Body of pancreas (tissue), 4 donors: ENCODE results near the gene CIB2. TPM values are rescaled to one million over a fixed set of nuclear protein-coding genes. Genes with fewer than 3 reads are reported as not detected.

Experiments used
- ATAC-seq: fragments of 150-250 bp; one replicate; pipeline ENCODE4 v1.9.1; 2016
- DNase-seq, 4 donors: peaks; one replicate each; pipeline ENCODE4 v3.0.0-alpha.2; 2019
- H3K27ac ChIP-seq, 4 donors: fragments of 200-600 bp; sonication (generic); 1 replicate in 3 of 4; 2 replicates in 1 of 4; pipeline versions ENCODE4 v1.5.1 to v1.6.1; 2016 to 2019; ENCODE audit warnings: mild to moderate bottlenecking in 1 of 4, mixed read lengths in 1 of 4, moderate library complexity in 1 of 4
- H3K27me3 ChIP-seq, 2 donors: fragments of 200-600 bp; sonication (generic); one replicate each; pipeline ENCODE4 v1.6.0; 2016; ENCODE audit warnings: mild to moderate bottlenecking in 1 of 2
- H3K36me3 ChIP-seq, 2 donors: fragments of 200-600 bp; sonication (generic); replicated peaks in 1 of 2; 2 replicates each; pipeline ENCODE4 v1.5.1; 2016; ENCODE audit warnings: low read depth in 2 of 2; ENCODE audit not compliant: insufficient read depth in 1 of 2
- H3K4me1 ChIP-seq: fragments of 200-600 bp; sonication (generic); one replicate; pipeline ENCODE4 v1.6.0; 2016
- H3K4me3 ChIP-seq, 2 donors: fragments of 200-600 bp; sonication (generic); 1 replicate in 1 of 2; 2 replicates in 1 of 2; pipeline ENCODE4 v1.5.1; 2016 to 2019
- H3K9me3 ChIP-seq, 3 donors: fragments of 200-600 bp; sonication (generic); 1 replicate in 2 of 3; 2 replicates in 1 of 3; pipeline ENCODE4 v1.5.1; 2016
- POLR2A ChIP-seq, 3 donors: fragments of 450-650 bp; IDR thresholded peaks; one replicate each; pipeline ENCODE4 v1.6.1; 2016; ENCODE audit warnings: antibody characterized with exemption in 3 of 3, mild to moderate bottlenecking in 2 of 3
- WGBS, 2 donors: methylation state at CpG; one replicate each; pipeline ENCODE4 v1.1.5; 2017; 5-methylcytosine and 5-hydroxymethylcytosine counted together
- intact Hi-C: fragments of 100-400 bp; cut with DNase I; formaldehyde crosslinking; loops from one replicate; pipeline ENCODE4 v1.15.1; 2023
- total RNA-seq, 2 donors: library from RNA; depleted of rRNA; stranded (reverse); fragments of >200 nt; gene quantifications; one replicate each; pipeline ENCODE4 v1.1.0, GENCODE V29; 2016
- TF ChIP-seq, protein P1 (sequence below), 7 experiments: fragments of 450-650 bp in 4 of 7; fragments of 200-600 bp in 3 of 7; sonication (generic) in 3 of 7; IDR thresholded peaks; one replicate each; pipeline ENCODE4 v1.5.1; 2016 to 2019; ENCODE audit warnings: antibody characterized with exemption in 7 of 7

The CIB2 gene
- total RNA-seq, 2 donors from 2014 or later = 3.4 to 6.9 TPM

DNA sequence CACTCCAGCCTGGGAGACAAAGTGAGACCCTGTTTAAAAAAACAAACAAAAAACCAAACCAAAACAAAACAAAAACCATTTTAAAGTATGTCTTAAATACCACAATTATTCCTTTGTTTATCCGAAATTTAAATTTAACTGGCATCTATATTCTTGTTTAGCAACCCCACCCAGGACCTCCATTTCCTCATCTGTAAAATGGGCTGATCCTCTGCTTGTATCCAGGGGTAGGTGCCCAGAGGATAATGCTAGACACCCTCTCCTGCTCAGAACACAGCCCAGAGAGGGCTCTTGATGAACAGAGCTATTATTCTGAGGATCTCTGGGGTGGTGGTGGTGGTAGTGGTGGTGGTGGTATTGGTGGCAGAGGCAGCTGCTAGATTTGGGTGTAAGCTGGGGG is 29.0 kb downstream of the CIB2 start:
- Histone ChIP-seq H3K9me3 (no peaks in the 10 kb centered on the region), H3K4me1 (no peaks in the 10 kb centered on the region), H3K27ac (no peak overlapping the region), H3K27me3 (no peaks in the 10 kb centered on the region), H3K36me3 (no peaks in the 10 kb centered on the region), H3K4me3 (no peak overlapping the region)
- 50 to 72% methylated on average over 1 of the region's 1 CpG for WGBS, 2 donors
- ATAC-seq (no peak), DNase-seq (no peak)
- intact Hi-C loops = no loop called here
- TF ChIP-seq, protein P1, sequence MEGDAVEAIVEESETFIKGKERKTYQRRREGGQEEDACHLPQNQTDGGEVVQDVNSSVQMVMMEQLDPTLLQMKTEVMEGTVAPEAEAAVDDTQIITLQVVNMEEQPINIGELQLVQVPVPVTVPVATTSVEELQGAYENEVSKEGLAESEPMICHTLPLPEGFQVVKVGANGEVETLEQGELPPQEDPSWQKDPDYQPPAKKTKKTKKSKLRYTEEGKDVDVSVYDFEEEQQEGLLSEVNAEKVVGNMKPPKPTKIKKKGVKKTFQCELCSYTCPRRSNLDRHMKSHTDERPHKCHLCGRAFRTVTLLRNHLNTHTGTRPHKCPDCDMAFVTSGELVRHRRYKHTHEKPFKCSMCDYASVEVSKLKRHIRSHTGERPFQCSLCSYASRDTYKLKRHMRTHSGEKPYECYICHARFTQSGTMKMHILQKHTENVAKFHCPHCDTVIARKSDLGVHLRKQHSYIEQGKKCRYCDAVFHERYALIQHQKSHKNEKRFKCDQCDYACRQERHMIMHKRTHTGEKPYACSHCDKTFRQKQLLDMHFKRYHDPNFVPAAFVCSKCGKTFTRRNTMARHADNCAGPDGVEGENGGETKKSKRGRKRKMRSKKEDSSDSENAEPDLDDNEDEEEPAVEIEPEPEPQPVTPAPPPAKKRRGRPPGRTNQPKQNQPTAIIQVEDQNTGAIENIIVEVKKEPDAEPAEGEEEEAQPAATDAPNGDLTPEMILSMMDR (IDR thresholded peaks at IDR 0.05) = no peak
- TF ChIP-seq POLR2A (IDR thresholded peaks at IDR 0.05) = no peak

DNA sequence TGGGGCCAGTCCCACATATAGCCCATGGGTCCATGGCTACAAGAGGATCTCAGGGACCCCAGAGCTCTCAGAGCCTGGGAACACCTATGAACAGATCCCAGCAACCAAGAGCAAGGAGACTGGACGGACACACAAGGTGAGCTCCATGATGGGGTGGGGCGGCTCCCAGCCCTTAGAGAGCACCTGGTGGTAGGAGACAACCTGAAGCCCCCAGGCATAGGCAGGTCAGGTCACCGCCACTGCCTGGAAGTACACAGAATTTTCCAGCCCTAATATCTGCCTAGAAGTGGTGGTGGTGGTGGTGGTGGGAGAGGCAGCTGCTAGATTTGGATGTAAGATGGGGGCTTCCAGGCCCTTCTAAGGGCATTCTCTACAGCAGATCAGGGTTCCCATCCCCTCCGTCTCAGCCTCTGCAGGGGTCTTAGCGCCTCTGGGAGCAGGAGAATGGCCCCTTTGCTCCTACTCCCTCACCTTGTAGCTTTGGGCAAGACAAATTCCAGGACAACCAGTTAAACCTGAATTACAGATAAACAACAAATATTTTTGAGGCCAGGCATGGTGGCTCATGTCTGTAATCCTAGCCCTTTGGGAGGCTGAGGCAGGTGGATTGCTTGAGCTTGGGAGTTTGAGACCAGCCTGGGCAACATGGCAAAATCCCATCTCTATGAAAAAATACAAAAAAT is 29.7 kb downstream of the CIB2 start:
- ATAC-seq (no peak), DNase-seq (no peak)
- 87 to 97% methylated on average over 5 of the region's 5 CpGs for WGBS, 2 donors
- H3K27me3 ChIP-seq = no peaks in the 10 kb centered on the region
- no peaks in the 10 kb centered on the region for H3K36me3 ChIP-seq
- TF ChIP-seq, protein P1 (IDR thresholded peaks at IDR 0.05) = no peak
- no peak for TF ChIP-seq POLR2A (IDR thresholded peaks at IDR 0.05)
- no peaks in the 10 kb centered on the region for H3K4me1 ChIP-seq
- H3K27ac ChIP-seq = no peak overlapping the region
- intact Hi-C loops = no loop called here
- no peak overlapping the region for H3K4me3 ChIP-seq
- no peaks in the 10 kb centered on the region for H3K9me3 ChIP-seq

DNA sequence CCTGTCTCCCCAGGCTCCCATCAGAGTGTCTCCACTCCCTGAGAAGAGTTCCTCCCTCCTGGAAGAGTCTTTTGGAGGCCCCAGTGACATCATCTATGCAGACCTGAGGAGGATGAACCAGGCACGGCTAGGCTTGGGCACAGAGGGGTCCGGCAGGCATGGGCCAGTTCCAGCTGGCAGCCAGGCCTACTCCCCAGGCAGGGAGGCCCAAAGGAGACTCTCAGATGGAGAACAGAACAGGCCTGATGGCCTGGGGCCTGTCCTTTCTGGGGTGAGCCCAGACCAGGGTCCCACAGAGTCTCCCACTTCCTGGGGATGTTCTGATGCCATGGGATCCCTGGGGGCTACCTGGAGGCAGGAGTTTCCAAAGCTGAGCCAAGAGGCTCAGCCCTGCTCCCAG is 30.4 kb downstream of the CIB2 start:
- Histone ChIP-seq H3K27ac (no peak overlapping the region), H3K4me1 (no peaks in the 10 kb centered on the region), H3K4me3 (no peak overlapping the region), H3K9me3 (no peaks in the 10 kb centered on the region), H3K27me3 (no peaks in the 10 kb centered on the region), H3K36me3 (no peaks in the 10 kb centered on the region)
- no peak for ATAC-seq
- TF ChIP-seq, protein P1 (IDR thresholded peaks at IDR 0.05) = no peak
- TF ChIP-seq POLR2A (IDR thresholded peaks at IDR 0.05) = no peak
- no peak for DNase-seq
- 96% methylated on average over 2 of the region's 2 CpGs; no CpG with 5 or more reads in 1 of the 2 donors for WGBS, 2 donors
- intact Hi-C loops = no loop called here

DNA sequence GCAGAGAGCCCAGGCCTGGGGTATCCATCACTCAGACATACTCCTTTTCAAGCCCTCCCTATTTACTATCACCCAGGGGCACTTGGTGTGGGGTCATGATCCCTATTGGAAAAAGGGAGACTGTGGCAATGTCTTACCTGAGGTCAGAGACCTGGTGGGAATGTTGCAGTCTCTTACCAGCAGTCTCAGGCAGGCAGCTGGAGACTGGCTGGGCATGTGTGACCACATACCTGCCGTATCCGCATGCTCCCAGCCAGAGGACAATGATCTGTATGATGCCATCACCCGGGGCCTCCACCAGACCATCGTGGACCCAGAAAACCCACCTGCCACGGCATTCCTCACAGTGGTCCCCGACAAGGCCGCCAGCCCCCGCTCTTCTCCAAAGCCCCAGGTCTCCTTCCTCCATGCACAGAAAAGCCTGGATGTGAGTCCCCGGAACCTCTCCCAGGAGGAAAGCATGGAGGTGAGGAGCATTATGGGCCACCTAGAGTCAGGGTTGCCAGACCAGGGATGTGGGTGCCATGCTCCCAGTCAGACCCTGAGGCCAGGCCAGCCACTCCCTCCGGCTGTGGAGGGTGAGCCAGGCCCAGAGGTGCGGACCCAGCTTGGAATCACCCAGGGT is 33.0 kb downstream of the CIB2 start:
- no peak overlapping the region for H3K27ac ChIP-seq
- ATAC-seq = no peak
- TF ChIP-seq, protein P1 (IDR thresholded peaks at IDR 0.05) = no peak
- no peak for TF ChIP-seq POLR2A (IDR thresholded peaks at IDR 0.05)
- no peaks in the 10 kb centered on the region for H3K4me1 ChIP-seq
- no peaks in the 10 kb centered on the region for H3K27me3 ChIP-seq
- no peaks in the 10 kb centered on the region for H3K9me3 ChIP-seq
- intact Hi-C loops = no loop called here
- WGBS, 2 donors = 75 to 95% methylated on average over 8 to 11 of the region's 11 CpGs
- no peaks in the 10 kb centered on the region for H3K36me3 ChIP-seq
- DNase-seq = no peak
- no peak overlapping the region for H3K4me3 ChIP-seq

DNA sequence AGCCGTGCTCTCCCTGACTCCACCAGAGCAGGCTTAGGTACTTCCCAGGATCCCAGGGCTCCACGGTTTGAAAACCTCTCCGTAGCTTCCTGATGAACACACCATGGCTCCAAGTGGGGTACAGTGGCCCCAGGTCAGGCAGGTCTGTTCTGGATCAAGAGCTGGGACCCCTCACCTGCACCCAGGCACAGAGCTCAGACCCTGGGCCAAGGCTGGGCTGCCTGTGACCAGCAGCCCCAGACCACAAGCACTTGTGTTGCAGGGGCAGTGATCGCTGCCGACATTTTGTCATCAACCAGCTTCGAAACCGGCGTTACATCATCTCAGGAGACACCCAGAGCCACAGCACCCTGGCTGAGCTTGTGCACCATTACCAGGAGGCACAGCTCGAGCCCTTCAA is 33.6 kb downstream of the CIB2 start:
- DNase-seq = no peak
- Histone ChIP-seq H3K27me3 (no peaks in the 10 kb centered on the region), H3K9me3 (no peaks in the 10 kb centered on the region), H3K36me3 (no peaks in the 10 kb centered on the region), H3K27ac (no peak overlapping the region), H3K4me3 (no peak overlapping the region), H3K4me1 (peaks cover 1% of the 10 kb centered on the region)
- no peak for ATAC-seq
- intact Hi-C loops = no loop called here
- TF ChIP-seq, protein P1 (IDR thresholded peaks at IDR 0.05) = no peak
- no peak for TF ChIP-seq POLR2A (IDR thresholded peaks at IDR 0.05)
- 74 to 94% methylated on average over 3 to 9 of the region's 9 CpGs for WGBS, 2 donors
